Suprapubic skin (tissue), 3 donors: ENCODE data around the gene GPC1.

Source experiments
- EP300 ChIP-seq: sonication (generic); formaldehyde crosslinking; IDR thresholded peaks from one replicate; pipeline ENCODE4 v1.6.1; 2017; ENCODE audit warnings: antibody characterized with exemption
- POLR2A ChIP-seq, 2 donors: fragments of 450-650 bp; IDR thresholded peaks; one replicate each; pipeline ENCODE4 v1.6.1; 2017; ENCODE audit warnings: antibody characterized with exemption in 2 of 2, mild to moderate bottlenecking in 2 of 2, moderate library complexity in 2 of 2
- TF ChIP-seq, protein P1 (sequence below), 2 donors: fragments of 200-600 bp in 1 of 2; fragments of 450-650 bp in 1 of 2; sonication (generic) in 1 of 2; IDR thresholded peaks; one replicate each; pipeline ENCODE4 v1.5.1; 2016 to 2019; ENCODE audit warnings: antibody characterized with exemption in 2 of 2, mild to moderate bottlenecking in 1 of 2, moderate library complexity in 1 of 2

DNA sequence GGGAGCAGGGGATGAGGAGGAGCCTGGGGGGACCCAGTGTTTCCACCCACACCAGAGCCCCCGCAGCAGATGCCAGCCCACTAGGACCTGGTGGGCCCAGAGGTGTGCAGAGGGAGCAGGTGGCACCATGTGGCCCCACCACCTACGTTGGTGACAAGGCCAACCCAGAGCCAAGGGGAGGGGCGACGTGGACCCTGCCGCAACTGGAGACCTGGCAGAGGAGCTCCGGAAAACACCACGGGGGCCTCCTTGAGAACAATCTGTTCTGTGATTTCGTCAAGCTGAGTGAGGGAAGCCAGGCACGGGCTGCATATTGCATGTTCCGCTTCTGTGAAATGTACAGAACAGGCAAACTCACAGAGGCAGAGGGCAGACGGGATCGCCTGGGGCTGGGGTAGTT lies 49.1 kb upstream of the GPC1 start:
- TF ChIP-seq, protein P1, sequence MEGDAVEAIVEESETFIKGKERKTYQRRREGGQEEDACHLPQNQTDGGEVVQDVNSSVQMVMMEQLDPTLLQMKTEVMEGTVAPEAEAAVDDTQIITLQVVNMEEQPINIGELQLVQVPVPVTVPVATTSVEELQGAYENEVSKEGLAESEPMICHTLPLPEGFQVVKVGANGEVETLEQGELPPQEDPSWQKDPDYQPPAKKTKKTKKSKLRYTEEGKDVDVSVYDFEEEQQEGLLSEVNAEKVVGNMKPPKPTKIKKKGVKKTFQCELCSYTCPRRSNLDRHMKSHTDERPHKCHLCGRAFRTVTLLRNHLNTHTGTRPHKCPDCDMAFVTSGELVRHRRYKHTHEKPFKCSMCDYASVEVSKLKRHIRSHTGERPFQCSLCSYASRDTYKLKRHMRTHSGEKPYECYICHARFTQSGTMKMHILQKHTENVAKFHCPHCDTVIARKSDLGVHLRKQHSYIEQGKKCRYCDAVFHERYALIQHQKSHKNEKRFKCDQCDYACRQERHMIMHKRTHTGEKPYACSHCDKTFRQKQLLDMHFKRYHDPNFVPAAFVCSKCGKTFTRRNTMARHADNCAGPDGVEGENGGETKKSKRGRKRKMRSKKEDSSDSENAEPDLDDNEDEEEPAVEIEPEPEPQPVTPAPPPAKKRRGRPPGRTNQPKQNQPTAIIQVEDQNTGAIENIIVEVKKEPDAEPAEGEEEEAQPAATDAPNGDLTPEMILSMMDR (IDR thresholded peaks at IDR 0.05) = no peak
- TF ChIP-seq POLR2A (IDR thresholded peaks at IDR 0.05) = no peak
- no peak for TF ChIP-seq EP300
